GM21515 (cell line): ENCODE results near the gene GDPD5.

Source experiments
- ATAC-seq: cut with Tn5 transposase; IDR thresholded peaks from one replicate; pipeline ENCODE4 v1.9.1; 2021; ENCODE audit not compliant: unreplicated experiment

Gene GDPD5

DNA sequence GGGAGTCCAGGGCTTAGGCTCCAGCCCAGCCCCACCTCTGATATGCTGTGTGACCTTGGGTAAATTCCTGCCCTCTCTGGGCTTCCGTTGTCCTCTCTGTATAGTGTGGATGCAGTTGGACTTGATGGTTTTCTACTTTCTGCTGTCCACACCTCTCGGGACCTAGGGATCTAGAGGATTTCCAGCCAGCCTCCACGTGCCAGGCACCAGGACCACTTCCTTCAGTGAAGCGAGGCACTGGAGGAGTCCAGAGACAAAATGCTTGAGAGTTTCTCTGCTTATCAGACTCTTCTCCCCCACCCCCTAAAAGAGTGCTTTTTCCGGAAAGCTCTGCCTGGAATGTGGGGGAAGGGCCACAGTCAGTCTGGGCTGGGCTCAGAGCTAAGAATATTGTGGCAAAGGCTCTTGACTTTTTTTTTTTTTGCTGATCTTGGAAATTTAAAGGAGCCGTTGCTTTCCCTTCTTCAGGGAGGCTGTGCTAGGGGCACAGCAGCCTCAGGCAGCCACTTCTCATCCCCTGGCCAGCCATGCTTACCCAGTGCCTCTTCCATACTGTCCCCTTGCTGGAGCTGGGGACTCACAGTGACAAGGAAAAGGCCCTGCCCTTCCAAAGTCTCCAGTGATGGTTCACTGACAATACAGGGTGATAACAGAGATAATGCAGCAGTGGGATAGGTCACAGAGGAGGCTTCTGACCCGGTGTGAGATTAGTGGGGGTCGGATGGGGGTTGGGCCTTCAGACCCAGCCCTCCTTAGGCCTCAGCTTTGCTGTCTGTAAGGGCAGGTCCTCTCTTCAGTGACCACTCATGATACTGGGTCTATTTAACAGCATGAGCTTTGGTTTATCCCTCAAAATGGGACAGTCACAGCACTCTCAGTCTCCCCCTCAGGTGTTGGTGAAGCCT is 33.5 kb upstream of the GDPD5 start:
- ATAC-seq = no peak

DNA sequence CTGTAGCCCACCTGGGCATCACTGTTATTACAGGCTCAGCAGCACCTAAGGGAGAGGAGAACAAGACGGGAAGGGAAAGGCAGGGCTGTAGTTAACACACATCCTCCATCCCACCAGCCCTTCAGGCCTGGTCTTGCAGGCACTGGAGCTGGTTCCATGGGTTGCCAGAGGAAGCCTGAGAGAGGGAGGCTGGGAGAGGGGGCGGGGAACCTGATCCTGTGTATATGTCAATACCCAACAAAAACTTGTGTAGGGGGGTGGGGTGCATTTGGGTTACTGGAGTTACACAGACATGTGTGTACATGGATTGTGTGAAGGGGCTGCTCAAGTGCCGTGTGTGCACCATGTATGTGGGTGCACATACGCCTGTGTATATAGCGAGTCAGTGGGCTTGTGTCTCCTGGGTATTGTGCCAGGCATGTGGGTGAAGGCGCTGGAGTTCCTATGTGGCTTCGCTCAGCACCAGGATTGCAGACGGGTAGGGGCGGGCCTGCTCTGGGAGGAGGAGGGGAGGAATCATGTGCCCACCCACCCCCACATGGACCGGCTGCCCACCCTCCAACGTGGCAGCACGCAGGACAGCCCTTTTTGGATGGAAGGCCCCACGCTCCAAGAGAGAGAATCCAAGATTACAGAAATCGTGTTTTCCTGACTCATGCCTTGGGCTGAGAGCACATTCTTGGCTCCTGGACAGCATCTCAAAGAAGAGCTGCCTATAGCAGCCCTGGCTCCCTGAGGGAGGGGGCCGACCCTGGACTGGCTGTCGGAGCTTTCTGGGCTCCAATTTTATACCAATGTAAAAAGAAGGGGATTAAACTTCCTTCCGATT is 32.1 kb upstream of the GDPD5 start:
- no peak for ATAC-seq

DNA sequence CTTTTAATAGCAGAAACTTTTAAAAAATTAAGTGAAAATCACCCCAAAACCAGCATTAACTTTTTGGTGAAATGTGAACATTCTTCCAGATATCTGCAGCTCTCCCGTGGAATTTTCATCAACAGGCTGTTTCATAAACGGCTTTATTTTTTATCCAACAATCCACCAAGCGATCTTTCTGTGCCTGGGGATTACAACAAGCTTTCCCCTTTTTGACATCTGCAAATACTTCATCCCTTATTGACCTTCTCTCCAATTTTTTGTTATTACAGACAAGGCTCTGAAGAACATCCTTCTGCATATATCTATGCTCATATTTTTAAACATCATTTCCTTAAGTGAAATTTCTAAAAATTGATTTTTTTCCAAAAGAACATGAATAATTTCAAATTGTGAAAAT is 30.5 kb upstream of the GDPD5 start:
- no peak for ATAC-seq

DNA sequence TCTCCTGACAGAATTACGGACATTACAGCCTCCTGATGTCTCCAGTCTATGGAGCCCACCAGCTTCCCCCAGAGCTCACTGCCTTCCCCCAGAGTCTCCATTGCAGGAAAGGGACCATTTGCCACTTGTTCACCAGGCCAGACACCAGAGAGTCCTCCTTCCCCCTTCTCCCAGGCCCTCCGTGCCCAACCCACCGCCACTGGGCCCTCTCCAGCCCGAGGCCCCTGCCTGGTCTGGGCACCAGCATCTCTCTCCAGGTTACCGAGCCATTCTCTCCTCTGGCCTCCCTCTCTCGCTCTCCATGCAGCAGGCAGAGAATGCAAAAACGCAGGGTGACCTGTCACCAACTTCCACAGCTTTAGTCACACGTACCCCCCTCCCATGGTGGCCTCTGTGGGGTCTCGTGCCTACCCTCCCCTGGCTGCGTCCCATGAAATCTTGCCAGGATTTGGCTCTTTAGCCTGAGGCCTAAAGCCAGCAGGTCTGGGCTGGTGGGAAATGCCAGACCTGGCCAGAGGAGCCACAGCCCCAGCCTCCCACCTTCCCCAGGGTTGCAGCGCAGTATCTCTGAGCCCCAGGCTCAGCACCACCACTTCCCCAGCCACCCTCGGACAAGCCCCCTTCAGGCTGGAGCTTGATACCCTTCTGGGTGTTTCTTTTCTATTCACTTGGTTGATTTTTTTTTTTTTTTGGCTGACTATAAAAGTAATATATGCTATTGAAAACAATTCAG is 29.5 kb upstream of the GDPD5 start:
- ATAC-seq = no peak

DNA sequence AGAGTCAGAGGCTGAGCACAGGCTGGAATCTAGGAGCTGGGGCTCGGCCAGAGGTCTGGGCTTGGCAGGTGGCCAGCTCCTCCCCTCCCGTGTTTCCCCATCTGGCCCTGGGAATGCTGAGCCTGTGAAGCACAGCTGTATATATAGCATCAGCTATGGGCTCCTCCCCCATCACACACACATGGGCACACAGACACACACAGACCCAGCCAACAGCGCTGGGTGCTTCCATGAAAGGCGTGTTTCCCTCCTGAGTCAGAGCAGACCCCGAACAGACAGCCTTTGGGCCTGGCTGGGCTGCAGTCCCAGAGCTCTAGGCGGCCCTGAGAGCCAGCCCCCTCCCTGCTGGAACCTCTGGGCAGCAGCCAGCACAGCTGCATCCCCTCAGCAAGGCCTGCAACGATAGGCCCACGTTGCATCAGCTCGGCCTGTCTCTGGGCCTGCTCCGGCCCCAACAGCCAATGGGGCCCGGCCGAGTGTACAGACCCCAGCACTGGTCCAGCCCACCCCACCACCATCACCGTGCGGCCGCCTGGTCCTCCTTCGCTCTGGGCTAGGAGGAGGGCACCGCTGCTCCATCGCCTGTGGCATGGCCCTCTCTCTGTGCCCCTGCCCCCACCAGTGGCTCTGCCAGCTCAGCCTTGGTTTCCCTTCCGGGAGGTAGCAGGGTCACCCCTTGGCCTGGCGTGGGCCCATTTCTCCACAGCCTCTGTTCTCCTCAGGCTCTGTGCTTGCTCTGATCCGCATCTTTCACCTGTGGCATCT is 28.7 kb upstream of the GDPD5 start:
- ATAC-seq = no peak

DNA sequence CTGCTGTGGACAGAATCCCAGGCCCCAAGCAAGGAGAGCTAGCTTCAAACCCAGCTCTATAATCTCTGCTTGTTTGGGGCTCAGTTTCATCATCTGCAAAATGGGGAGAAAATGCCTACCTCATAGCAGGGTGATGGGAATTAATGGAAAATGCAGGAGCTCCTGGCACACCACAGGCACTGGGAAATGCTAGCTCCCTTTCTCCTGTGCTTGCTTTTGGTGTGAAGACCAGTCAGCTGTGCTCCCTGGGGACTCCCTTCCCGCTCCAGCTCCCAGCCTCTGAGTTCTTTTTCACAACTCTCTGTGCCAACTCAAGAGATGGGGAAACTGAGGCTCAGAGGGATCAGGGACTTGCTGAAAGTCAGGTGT is 28.1 kb upstream of the GDPD5 start:
- ATAC-seq = no peak

DNA sequence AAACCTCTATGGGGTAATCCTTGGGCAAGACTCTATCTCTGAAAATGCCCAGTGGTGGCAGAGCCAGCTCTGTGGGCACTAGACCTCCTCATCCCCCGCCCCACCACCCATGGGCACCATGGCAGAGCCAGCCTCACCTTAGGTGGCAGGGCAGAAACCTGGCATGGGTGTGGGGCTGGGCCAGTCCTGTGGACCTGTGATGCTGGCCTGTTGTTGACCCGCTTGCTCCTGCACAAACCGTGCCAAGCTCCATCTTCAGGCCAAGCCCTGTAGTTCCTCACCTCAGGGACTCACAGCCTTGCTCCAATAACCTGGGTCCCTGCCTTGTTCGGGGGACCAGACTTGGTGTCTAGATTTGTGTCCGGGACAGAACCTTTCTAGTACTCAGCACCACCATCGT is 27.4 kb upstream of the GDPD5 start:
- ATAC-seq = no peak

DNA sequence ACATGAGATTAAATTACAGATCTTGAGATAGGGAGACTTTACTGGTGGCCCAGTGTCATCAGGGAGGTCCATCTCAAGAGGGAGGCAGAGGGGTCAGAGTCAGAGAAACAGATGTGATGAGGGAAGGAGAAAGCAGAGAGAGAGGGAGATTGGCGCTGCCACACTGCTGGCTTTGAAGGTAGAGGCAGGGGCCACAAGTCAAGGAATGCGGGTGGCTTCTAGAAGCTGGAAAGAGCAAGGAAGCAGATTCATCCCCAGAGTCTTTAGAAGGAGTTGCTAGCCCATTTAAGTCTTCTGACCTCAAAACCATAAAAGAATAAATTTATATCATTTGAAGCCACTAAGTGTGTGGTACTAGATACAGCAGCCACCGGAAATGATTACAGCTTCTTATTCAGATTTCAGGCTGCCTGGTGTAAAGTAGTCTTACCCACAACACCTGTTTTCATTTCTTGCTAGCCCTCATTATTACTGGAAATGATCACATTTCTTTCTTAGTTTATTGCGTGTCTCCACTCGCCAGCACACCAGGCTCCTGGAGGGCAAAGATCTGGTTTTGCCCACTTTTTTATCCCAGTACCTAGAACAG is 23.7 kb upstream of the GDPD5 start:
- no peak for ATAC-seq

DNA sequence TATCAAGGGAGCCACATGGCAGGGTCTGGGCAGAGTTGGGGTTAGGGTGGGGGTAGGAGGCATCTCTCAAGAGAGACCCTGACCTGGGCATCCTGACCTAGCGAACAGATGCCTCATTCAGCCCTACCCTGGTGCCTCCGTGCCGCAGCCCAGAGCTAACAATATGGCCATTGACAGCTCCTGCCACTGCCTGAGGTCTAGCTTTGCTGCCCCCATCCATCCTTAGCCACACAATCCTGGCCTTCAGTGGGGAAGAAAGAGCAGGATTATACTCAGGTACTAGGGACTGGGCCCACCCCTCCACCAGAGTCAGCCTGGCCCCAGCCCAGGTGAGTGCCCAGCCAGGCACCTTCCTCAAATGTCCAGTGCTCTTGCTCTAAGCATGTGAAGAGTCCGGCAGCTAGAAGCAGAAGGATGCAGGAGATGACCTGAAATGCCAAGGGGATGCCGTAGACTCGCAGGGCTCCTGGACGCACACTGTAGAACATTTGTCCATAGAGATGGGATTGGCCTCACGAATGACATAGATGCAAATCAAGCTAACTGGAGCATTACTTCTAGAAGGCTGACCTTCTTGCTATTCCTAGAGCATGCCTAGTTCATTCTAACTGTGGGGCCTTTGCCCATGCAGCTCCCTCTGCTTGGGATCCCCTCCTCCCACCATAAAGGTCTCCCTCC is 23.0 kb upstream of the GDPD5 start:
- no peak for ATAC-seq

DNA sequence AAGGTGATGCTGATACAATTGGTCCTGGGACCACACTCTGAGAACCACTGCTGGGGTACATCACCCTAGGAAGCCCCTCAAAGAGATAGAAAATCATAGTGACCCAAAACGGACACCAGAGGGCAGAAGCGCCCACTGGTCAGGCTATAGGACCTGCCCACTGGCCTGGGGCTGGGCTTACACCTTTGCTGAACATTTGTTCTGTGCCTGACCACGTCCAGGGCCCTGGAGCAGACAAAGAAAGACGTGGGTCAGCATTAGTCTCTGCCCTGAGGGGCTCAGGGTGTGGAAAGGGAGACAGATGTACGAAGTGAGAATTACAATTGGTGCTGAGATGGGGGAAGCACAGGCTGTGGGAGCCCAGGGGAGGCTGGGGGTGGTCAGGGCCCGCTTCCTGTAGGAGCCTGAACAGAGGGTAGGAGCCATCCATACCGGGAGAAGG is 21.9 kb upstream of the GDPD5 start:
- ATAC-seq = no peak

DNA sequence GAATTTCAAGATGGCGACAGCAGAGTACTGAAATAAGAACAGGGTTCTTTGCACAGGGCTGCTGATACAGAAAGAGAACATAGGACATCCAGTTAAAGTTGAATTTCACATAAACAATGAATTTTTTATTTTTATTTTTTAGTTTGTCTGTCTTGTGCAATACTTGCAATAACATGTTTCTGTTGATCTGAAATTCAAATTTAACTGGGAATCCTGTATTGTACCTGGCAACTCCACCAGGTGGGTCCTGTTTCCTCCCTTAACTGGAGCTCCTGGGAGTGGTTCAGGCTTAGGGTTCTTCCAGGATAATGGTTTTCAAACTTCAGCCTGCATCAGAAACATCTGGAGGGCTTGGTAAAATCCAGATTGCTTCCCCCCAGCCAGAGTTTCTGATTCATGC is 21.4 kb upstream of the GDPD5 start:
- ATAC-seq = no peak

DNA sequence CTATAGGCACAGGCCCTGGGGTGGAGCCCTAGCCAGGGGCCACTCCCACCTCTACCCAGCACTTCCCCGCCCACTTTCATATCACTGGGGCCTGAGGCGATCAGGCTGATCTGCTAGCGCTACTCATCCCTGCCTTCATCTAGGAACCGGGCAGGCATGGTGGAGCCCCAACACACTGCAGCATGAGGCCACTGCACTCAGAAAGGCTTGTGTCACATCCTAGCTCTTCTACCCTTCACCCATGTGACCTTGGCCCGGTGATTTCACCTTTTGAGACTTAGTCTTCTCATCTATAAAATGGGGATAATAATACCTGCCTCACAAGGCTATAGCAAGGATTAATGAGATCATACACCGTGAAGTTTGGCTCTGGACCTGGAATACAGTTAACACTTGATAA is 18.1 kb upstream of the GDPD5 start:
- ATAC-seq = no peak

DNA sequence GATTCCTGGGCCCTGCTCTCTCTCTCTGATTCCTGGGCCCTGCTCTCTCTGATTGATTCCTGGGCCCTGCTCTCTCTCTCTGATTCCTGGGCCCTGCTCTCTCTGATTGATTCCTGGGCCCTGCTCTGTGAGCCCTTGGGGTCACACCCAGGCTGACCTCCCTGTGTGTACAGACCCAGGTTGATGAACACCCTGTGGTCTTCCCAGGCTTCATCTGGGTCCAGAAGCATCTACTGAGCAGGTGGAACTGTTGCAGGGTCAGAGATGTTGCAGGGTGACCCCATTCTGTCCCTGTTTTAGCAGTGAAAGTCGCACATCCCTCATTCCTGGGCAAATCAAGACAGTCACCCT is 16.3 kb upstream of the GDPD5 start:
- no peak for ATAC-seq

DNA sequence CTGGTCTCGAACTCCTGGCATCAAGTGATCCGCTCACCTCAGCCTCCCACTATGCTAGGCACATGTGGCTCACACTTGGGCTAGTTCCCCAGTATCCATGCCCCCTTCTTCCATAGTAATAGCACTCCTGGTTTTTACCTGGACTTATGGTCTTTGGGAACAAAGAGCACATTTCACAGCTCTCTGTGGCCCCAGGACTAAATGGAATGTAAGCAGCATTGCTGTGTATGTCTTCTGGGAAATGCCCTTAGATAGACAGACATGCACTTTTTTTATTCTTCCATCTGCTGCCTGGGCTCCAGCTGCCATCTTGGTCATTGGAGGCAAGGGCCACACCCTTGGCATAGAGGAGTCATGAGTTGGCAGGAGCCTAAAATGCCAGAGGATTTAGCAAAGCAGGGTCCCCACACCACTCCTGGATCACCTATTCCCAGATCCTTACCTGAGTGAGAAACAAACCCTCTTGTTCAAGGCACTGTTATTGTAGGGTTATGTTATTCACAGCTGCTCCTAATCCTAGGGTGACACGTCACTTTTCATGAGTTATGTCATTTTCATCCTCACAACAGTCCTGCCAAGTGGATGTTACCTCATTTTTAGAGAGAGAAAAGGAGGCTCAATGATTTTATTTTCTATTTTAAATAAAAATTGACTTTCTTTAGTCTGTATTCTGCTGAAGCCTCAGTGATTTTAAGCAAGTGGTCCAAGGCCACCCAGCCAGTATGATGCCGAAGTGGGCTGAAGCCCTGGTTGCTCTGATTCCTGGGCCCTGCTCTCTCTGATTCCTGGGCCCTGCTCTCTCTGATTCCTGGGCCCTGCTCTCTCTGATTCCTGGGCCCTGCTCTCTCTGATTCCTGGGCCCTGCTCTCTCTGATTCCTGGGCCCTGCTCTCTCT is 15.7 kb upstream of the GDPD5 start:
- no peak for ATAC-seq

DNA sequence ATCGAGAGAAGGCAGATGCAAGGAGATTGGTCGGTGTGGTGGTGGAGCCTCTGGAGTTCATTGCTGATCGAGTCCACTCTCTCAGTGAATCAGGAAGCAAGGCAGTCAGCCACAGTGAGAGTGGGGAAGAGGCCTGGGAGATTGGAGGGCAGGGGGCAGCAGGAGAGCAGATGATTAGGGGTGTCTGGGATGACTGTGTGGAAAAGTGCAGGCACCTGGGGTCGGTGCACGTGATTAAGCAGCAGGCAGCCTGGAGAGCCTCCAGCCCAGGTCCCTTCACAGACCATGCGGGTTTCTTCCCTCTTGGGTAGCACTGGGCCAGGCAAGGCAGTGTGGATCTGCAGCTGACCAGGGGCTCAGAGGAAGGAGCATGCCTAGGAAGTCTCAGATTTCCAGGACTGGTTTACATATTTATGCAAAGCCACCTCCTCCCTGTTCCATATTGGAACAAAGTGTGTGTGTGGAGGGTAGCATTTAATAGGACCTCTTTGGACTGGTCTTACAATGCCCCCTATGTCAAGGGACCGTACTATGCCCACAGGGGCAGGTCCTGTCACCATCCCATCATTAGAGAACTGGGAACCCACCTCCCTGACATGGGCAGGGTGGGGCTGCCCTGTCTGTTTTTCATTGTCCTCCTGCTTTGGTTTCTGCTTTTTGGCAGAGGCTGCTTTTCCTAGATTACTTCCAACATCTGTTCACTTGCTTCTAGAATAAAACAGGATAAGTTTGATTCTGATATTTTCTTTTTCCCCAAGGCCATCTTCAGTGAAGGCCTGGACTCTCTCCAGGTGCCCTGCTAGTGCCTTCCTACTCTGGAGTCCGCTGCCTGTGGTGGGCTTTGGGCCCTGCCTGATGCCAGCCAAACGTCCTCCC is 14.0 kb upstream of the GDPD5 start:
- no peak for ATAC-seq

DNA sequence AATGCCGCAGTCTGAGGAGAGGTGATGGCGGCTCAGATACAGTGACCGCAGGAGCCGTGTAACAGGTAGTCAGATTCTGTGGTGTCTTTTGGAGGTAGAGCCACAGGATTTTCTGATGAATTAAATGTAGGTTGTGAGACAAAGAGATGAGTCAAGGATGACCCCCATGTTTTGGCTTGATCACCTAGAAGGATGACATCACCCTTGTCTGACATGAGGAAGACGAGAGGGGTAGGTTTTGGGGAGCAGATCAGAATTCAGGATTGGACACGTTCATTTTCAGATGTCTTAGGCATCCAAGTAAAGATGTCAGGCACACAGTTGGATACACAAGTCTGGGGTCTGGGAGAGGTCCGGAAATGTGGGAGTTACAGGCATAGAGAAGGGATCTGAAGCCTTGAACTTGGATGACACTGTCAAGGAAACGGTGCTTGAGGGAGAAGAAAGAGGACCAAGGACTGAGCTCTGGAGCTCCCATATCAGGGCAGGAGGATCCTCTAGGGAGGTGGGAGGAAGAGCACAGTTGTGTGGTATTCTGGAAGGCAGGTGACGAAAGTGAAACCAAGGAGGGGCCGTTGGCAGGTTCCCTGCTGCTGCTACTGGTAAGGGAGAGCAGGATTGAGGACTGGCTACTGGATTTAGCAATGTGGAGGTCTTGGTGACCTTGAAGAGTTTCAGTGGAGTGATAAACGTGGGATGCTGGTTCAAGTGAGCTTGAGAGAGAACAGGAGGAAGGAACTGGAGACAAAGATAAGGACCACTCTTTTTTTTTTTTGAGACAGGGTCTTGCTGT is 12.6 kb upstream of the GDPD5 start:
- ATAC-seq = no peak

DNA sequence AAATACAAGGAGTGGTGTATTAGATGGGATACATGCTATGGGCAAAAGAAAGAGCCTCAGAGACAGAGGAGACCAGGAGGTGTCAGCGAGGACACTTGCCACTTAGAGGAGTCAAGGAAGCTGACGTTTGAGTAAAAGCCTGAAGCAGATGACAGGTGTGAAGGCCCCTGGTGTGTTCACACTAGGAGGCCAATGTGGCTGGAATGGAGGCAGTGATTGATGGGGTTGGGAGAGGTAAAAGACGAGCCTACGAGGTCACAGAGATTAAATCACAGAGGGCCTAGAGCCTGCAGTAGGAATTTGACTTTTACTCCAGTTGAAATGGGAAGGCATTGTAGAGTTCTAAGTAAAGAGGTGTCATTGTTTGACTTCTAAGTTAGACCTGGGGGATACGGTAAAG is 12.0 kb upstream of the GDPD5 start:
- ATAC-seq = no peak
